22Rv1 (cell line): Measurements from ENCODE around the gene CCNL2.

Source experiments
- H3K27ac ChIP-seq: fragments of 450-650 bp; 2 replicates; pipeline ENCODE4 v1.5.1; 2017
- ZFX ChIP-seq: fragments of 450-650 bp; IDR thresholded peaks from 2 replicates; pipeline ENCODE4 v1.6.1; 2017; ENCODE audit warnings: antibody characterized with exemption, borderline replicate concordance
- TF ChIP-seq, protein P1 (sequence below): fragments of 450-650 bp; IDR thresholded peaks from 2 replicates; pipeline ENCODE4 v1.5.1; 2017; ENCODE audit warnings: mild to moderate bottlenecking

The CCNL2 gene

DNA sequence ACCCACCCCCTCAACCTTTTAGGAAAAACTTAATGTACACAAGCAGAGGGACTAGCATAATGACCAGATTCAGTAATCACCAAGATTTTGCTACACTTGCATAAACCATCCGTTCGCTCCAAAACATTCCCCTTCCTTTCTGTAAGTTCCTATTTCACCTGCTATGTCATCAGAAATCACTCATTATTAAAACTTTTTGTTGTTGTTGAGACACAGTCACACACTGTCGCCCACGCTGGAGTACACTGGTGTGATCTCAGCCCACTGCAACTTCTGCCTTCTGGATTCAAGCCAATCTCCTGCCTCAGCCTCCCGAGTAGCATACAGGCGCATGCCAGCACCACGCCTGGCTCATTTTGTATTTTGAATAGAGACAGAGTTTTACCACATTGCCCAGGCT, 4.5 kb upstream of the CCNL2 start:
- H3K27ac ChIP-seq, result peak overlapping the region; percentile 80
- TF ChIP-seq, protein P1, sequence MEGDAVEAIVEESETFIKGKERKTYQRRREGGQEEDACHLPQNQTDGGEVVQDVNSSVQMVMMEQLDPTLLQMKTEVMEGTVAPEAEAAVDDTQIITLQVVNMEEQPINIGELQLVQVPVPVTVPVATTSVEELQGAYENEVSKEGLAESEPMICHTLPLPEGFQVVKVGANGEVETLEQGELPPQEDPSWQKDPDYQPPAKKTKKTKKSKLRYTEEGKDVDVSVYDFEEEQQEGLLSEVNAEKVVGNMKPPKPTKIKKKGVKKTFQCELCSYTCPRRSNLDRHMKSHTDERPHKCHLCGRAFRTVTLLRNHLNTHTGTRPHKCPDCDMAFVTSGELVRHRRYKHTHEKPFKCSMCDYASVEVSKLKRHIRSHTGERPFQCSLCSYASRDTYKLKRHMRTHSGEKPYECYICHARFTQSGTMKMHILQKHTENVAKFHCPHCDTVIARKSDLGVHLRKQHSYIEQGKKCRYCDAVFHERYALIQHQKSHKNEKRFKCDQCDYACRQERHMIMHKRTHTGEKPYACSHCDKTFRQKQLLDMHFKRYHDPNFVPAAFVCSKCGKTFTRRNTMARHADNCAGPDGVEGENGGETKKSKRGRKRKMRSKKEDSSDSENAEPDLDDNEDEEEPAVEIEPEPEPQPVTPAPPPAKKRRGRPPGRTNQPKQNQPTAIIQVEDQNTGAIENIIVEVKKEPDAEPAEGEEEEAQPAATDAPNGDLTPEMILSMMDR, result no peak
- TF ChIP-seq ZFX, result no peak

DNA sequence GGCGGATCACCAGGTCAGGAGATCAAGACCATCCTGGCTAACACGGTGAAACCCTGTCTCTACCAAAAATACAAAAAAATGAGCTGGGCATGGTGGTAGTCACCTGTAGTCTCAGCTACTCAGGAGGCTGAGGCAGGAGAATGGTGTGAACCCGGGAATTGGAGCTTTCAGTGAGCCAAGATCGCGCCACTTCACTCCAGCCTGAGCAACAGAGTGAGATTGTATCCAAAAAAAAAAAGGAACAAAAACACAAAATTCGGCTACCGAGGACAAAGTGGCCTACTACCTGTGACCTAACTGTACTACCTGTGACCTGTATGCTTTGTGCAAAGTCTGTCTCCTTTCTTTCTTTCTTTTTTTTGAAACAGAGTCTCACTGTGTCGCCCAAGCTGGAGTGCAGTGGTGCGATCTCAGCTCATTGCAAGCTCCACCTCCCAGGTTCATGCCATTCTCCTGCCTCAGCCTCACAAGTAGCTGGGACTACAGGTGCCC, 3.8 kb upstream of the CCNL2 start:
- peak overlapping the region; percentile 80 for H3K27ac ChIP-seq

DNA sequence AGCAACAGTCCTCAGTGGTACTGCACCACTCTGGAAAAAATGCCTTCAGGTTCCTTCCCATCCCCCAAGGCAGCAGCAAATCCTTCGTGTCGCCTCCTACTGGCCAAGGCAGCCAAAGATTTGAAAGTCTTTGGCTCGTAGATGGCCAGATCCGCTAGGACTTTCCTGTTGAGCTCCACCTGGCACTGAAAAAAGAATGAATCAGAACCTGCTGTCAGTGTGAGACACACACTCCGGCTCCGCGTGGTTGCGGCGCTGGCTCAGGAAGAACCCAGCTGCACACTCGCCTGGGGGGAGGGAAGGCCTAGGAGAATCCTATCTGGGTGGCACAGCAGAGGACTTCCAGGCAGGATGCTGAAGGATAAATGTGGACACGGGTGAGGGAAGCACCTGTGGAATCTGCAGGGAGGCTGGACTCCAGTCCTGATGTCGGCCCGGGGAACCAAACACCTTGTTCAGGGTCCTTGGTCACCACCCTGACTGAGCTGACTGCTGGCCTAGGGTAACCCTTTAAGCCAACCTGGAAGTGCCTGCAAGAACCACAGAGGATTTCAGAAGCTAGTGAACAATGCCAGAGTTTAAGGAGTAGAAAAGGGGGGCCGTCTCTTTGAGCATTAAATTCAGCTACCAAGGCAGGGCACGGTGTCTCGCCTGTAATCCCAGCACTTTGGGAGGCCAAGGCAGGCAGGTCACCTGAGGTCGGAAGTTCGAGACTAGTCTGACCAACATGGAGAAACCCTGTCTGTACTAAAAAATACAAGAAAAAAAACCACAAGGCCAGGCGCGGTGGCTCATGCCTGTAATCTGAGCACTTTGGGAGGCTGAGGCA, 3.2 kb upstream of the CCNL2 start:
- H3K27ac ChIP-seq, result peak overlapping the region; percentile 80
- TF ChIP-seq, protein P1, result peak; percentile 87
- TF ChIP-seq ZFX, result no peak

DNA sequence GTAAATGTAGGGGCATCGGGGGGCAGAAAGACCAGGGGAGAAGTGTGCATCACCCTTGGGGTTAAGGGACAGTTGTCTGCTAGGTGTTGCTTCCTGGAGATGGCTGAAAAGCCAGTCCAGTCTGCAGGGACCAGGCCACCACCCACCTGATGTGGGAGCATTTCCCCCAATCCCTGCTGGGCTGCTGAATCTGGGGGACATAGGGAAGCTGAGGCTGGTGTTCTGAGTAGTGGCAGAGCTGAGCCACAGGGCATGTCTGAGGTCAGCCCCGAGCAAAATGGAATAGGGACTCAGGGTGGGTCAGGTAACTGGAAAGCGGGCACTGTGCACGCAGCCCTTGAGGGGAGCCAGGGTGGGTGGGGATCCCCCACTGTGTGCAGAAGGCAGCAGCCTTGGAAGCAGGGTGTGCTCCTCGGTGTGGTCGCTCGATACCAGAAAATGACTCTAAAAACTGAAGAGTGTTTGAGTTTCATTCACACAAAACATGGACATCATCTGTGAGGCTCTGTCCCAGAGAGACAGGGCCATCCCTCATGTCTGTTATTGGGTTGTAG, 2.4 kb upstream of the CCNL2 start:
- H3K27ac ChIP-seq, result peak overlapping the region; percentile 80
- TF ChIP-seq, protein P1, result no peak
- no peak for TF ChIP-seq ZFX

DNA sequence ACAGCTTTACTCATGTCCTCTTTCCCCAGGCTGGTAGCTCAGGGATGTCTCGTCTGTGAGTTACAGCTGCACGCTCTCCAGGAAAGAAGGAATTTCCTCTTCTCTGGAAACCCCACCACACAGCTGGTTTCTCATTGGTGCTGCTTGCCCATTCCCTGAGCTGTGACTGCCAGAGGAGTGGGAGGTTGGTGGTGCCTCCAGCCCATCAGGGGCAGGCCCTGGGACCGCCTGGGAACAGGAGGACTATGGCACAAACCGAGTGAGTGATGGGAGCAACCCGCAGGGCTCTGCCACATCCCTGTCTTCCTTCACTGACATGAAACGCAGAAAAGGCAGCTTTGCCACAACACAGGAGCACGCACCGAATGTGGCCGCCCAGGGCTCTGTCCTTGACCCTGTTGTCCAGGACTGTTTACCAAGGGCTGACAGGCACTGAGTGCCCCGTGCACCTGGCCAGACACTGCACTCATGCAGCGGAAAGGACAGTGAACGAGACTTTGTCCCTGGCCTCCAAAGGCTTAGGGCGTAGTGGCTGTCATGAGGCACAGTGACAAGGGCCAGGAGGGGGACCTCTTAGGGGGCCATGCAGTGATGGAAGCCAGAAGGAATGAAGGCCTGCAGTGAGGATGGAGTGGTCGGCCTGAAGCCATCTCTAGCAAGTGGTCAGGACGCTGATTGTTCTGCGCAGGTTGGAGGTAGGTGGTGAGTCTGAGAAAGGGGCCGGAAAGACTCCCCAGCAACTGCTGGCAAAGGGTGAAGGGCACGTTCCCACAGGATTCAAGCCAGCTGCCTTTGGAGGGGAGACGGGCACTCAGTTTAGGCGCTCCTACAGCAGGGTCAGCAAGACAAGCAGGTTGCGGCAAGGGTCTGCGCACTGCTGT, 1.7 kb upstream of the CCNL2 start:
- peak overlapping the region; percentile 80 for H3K27ac ChIP-seq
- TF ChIP-seq, protein P1, result no peak
- TF ChIP-seq ZFX, result no peak

DNA sequence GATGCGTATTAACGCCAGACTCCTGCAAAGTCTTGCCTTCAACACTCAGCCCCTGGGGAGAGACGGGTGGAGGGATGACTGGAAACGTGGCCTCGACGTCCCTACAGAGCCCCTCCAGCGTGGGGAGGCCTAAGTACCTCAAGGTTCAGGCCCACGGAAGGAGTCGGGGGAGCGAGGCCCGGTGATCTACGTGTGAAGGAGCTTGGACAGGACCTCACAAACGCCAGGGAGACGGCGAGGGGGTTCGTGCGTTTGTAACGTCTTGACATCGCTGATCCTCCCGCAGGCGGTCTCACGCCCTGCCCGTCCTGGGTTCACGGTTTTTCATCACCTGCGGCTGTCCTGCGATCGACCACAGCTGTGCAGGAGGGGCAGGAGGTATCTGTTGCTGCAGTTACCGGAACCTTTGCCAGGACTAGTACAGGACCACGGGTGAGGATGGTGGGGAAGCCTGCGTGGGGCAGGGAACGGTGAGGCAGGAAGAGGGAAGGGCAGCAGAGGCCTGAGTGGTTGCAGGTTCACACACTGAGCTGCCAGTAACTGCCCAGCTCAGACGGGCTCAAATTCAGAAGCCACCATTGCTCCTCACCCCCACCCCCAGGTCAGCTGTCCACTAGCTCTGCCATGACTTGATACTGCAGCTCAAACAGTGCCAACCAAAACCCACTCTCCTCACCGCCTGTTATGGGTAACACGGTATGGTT, 889 bp upstream of the CCNL2 start:
- peak overlapping the region; percentile 80 for H3K27ac ChIP-seq
- TF ChIP-seq ZFX, result no peak
- TF ChIP-seq, protein P1, result no peak

DNA sequence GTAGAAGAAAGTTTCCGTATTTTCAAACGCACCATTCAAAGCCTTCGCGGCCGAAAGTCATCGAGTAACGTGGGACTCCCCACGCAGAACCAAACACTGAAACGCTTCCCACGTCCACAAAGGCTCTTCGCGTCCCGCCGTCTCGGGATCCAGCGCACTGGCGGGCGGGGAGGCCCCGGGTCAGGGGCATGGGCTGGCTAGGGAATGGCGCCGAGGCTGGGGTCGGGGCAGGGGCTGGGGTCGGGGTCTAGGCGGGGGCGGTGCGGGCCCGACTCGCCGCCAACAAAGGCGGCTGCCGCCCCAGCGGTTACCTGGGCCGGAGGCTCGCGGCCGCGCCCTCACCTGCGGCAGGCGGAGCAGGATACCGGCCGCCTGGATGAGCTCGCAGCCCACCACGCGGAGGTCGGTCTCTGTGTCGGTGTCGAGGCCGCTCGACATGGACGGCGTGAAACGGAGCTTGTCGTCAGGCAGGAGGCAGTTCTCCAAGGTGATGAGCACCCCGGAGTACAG, 403 bp downstream of the CCNL2 start:
- TF ChIP-seq, protein P1, result no peak
- TF ChIP-seq ZFX, result no peak
- peak overlapping the region; percentile 80 for H3K27ac ChIP-seq
